ENCODE results near the gene RARS2. TPM values are rescaled to one million over a fixed set of nuclear protein-coding genes. Genes with fewer than 3 reads are reported as not detected.
A peak's percentile ranks its signal among the peaks of the same experiment; 100 is the strongest.

RARS2 gene
- total and polyA plus RNA-seq, 12 donors = 26.1 to 92.8 (median 60.5) TPM

GRCh38 chr6:87534377-87535047 is 55.3 kb downstream of the RARS2 start:
- WGBS, 4 donors = 87 to 100% (median 97%) methylated on average over 2 of the region's 2 CpGs
- no peak overlapping the region for H3K4me3 ChIP-seq
- TF ChIP-seq POLR2A (IDR thresholded peaks at IDR 0.05) (no peak), CTCF (IDR thresholded peaks at IDR 0.05) (no peak)

GRCh38 chr6:87529221-87529620 is 60.6 kb downstream of the RARS2 start:
- no peak overlapping the region for H3K27ac ChIP-seq
- no peak for DNase-seq
- intact Hi-C loops (cut with DNase I) = no loop called here
- TF ChIP-seq CTCF (IDR thresholded peaks at IDR 0.05) (no peak), POLR2A (IDR thresholded peaks at IDR 0.05) (no peak)
- H3K27me3 ChIP-seq = no peaks in the 10 kb centered on the region
- no peak overlapping the region for H3K4me3 ChIP-seq
- H3K36me3 ChIP-seq (replicated peaks in 1 of 2) = peaks cover 0 to 20% of the 10 kb centered on the region in 2 donors
- WGBS, 4 donors = 81 to 100% (median 93%) methylated on average over 1 of the region's 1 CpG
- peaks cover 21 to 26% of the 10 kb centered on the region in 2 donors for H3K4me1 ChIP-seq (replicated peaks in 1 of 2)
- H3K9me3 ChIP-seq (replicated peaks in 1 of 3) = no peaks in the 10 kb centered on the region

More at GRCh38 chr6:87534377-87535047, 55.3 kb downstream of the RARS2 start:
- peak overlapping the region in 4 of 5 donors; percentile 33 to 69 (median 41) for H3K27ac ChIP-seq
- peaks cover 21 to 34% of the 10 kb centered on the region in 2 donors for H3K4me1 ChIP-seq (replicated peaks in 1 of 2)
- intact Hi-C loops (cut with DNase I) = no loop called here
- no peak for DNase-seq
- H3K36me3 ChIP-seq (replicated peaks in 1 of 2) = peaks cover 0 to 11% of the 10 kb centered on the region in 2 donors
- H3K27me3 ChIP-seq = no peaks in the 10 kb centered on the region
- no peaks in the 10 kb centered on the region for H3K9me3 ChIP-seq (replicated peaks in 1 of 3)

GRCh38 chr6:87522686-87523085 is 67.1 kb downstream of the RARS2 start:
- intact Hi-C loops (cut with DNase I) = no loop called here
- WGBS, 4 donors = 80 to 99% (median 98%) methylated on average over 3 of the region's 3 CpGs
- DNase-seq = no peak
- Histone ChIP-seq H3K4me1 (replicated peaks in 1 of 2) (peaks cover 21 to 25% of the 10 kb centered on the region in 2 donors), H3K4me3 (no peak overlapping the region), H3K27ac (no peak overlapping the region), H3K36me3 (replicated peaks in 1 of 2) (peaks cover 0 to 37% of the 10 kb centered on the region in 2 donors), H3K27me3 (no peaks in the 10 kb centered on the region), H3K9me3 (replicated peaks in 1 of 3) (no peaks in the 10 kb centered on the region)
- no peak for TF ChIP-seq POLR2A (IDR thresholded peaks at IDR 0.05)
- no peak for TF ChIP-seq CTCF (IDR thresholded peaks at IDR 0.05)

GRCh38 chr6:87518453-87518852 is 71.3 kb downstream of the RARS2 start:
- Histone ChIP-seq H3K36me3 (replicated peaks in 1 of 2) (peaks cover 0 to 70% of the 10 kb centered on the region in 2 donors), H3K9me3 (replicated peaks in 1 of 3) (no peaks in the 10 kb centered on the region), H3K27ac (no peak overlapping the region), H3K4me3 (no peak overlapping the region), H3K27me3 (no peaks in the 10 kb centered on the region), H3K4me1 (replicated peaks in 1 of 2) (peaks cover 1 to 2% of the 10 kb centered on the region in 2 donors)
- intact Hi-C loops (cut with DNase I) = no loop called here
- TF ChIP-seq CTCF (IDR thresholded peaks at IDR 0.05) (no peak), POLR2A (IDR thresholded peaks at IDR 0.05) (no peak)
- WGBS, 4 donors = 92 to 95% (median 93%) methylated on average over 8 of the region's 8 CpGs
- no peak for DNase-seq
